Measurements from ENCODE around the gene CA12. TPM values are rescaled to one million over a fixed set of nuclear protein-coding genes. Genes with fewer than 3 reads are reported as not detected.
"Not testable (repeated sequence)": the region's sequence is repeated elsewhere in the genome, so short reads cannot be mapped to it uniquely, and the experiment has no call there.

CA12 gene
- total and polyA plus RNA-seq, 4 donors: 0.07 to 5.1 (median 1.5) TPM

DNA sequence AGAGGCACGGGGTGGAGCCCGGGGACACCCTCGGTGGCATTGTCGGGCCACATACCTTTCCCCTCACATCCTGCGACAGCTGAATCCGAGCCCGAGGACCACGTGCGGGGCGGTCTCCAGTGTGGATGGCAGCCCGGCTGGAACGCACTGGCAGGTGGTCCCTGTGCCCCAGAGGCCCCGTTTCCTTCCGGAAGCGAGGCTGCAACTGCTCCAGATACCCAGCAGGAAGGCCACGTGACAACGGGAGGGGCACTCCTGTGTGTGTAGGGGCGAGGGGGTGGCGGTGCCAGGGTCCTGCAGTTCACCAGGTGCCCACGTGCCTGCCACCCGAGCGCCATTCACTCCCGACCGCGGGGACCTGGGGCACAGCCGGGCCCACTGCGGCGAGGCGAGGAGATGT lies 60.2 kb downstream of the CA12 start (continued):
- TF ChIP-seq, protein P1, sequence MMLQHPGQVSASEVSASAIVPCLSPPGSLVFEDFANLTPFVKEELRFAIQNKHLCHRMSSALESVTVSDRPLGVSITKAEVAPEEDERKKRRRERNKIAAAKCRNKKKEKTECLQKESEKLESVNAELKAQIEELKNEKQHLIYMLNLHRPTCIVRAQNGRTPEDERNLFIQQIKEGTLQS (IDR thresholded peaks at IDR 0.05): no peak
- TF ChIP-seq HNF4G (IDR thresholded peaks at IDR 0.05) (no peak), RAD21 (IDR thresholded peaks at IDR 0.05) (no peak), TAF1 (conservative IDR thresholded peaks at IDR 0.05) (no peak)

DNA sequence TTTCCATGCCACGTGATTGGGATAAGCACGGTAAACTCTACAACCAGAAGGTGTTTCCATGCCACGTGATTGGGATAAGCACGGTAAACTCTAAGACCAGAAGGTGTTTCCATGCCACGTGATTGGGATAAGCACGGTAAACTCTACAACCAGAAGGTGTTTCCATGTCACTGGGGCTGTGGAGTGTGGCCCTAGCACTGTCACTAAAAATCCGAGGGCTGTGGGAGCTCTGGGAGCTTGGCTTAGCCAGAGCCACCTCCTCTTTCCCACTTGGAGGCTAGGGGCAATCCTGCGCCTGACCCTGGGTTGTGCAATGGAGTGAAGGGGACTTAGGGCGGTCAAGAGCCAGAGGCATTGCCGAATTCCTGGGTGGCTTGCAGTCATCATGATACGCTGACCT lies 60.7 kb downstream of the CA12 start:
- 93% methylated on average over 7 of the region's 11 CpGs for WGBS
- H3K4me3 ChIP-seq (ENCODE audit: low read depth in 1 of 3, low read length in 3 of 3); DNase-seq (ENCODE audit: low spot score); H3K9ac ChIP-seq (ENCODE audit: low read depth in 1 of 2, low read length in 2 of 2); H3K27me3 ChIP-seq (ENCODE audit: control insufficient read depth in 4 of 4, insufficient read depth in 4 of 4, low read length in 3 of 4); H3K36me3 ChIP-seq (ENCODE audit: control insufficient read depth in 4 of 4, insufficient read depth in 3 of 4, low read depth in 1 of 4, low read length in 3 of 4); H3K9me3 ChIP-seq (ENCODE audit: control insufficient read depth in 4 of 4, low read length in 3 of 4); H3K27ac ChIP-seq (ENCODE audit: low read depth in 1 of 2, low read length in 2 of 2); H3K4me1 ChIP-seq (ENCODE audit: control insufficient read depth in 4 of 4, insufficient read depth in 4 of 4, low read length in 3 of 4): not testable (repeated sequence)

DNA sequence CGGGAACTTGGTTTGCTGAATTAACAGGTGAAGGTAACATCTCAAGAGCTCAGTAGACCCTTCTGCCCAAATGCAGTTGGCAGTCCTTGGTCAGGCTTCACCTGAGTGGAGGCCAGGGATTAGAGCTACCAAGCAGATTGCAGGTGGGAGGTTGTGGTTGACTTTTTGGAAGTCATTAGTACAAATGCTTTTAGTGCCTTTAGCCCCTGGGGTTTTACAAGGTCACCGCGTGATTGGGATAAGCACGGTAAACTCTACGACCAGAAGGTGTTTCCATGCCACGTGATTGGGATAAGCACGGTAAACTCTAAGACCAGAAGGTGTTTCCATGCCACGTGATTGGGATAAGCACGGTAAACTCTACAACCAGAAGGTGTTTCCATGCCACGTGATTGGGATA lies 61.2 kb downstream of the CA12 start:
- H3K9ac ChIP-seq (ENCODE audit: low read depth in 1 of 2, low read length in 2 of 2); H3K4me1 ChIP-seq (ENCODE audit: control insufficient read depth in 4 of 4, insufficient read depth in 4 of 4, low read length in 3 of 4); H3K27ac ChIP-seq (ENCODE audit: low read depth in 1 of 2, low read length in 2 of 2); H3K4me3 ChIP-seq (ENCODE audit: low read depth in 1 of 3, low read length in 3 of 3); H3K9me3 ChIP-seq (ENCODE audit: control insufficient read depth in 4 of 4, low read length in 3 of 4); DNase-seq (ENCODE audit: low spot score); H3K36me3 ChIP-seq (ENCODE audit: control insufficient read depth in 4 of 4, insufficient read depth in 3 of 4, low read depth in 1 of 4, low read length in 3 of 4); H3K27me3 ChIP-seq (ENCODE audit: control insufficient read depth in 4 of 4, insufficient read depth in 4 of 4, low read length in 3 of 4): not testable (repeated sequence)
- WGBS: 97% methylated on average over 8 of the region's 10 CpGs

DNA sequence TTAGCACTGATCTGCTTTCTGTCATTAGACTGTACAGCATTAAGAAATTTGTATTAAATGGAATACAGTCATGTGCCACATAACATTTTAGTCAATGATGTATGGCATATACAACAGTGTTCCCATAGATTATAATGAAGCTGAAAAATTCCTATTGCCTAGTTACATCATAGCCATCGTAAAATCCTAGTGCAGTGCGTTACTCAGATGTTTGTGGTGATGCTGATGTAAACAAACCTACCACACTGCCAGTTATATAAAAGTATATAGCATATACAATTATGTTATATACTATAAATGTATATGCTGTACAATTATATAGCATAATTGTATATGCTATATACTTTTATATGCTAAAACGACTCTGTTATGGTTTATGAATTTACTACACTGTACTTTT lies 62.6 kb downstream of the CA12 start:
- Histone ChIP-seq H3K4me3 (ENCODE audit: low read depth in 1 of 3, low read length in 3 of 3) (no peak overlapping the region), H3K4me1 (ENCODE audit: control insufficient read depth in 4 of 4, insufficient read depth in 4 of 4, low read length in 3 of 4) (peaks cover 0 to 4% (median 0%) of the 10 kb centered on the region in 4 donors), H3K9ac (ENCODE audit: low read depth in 1 of 2, low read length in 2 of 2) (no peak overlapping the region), H3K27ac (ENCODE audit: low read depth in 1 of 2, low read length in 2 of 2) (no peak overlapping the region), H3K36me3 (ENCODE audit: control insufficient read depth in 4 of 4, insufficient read depth in 3 of 4, low read depth in 1 of 4, low read length in 3 of 4) (no peaks in the 10 kb centered on the region), H3K9me3 (ENCODE audit: control insufficient read depth in 4 of 4, low read length in 3 of 4) (no peaks in the 10 kb centered on the region), H3K27me3 (ENCODE audit: control insufficient read depth in 4 of 4, insufficient read depth in 4 of 4, low read length in 3 of 4) (no peaks in the 10 kb centered on the region)
- WGBS: 88% methylated on average over 3 of the region's 3 CpGs
- TF ChIP-seq HNF4A (conservative IDR thresholded peaks at IDR 0.05) (no peak), GABPA (IDR thresholded peaks at IDR 0.05 in 1 of 2, conservative IDR thresholded peaks at IDR 0.05 in 1 of 2) (no peak), NR2F2 (IDR thresholded peaks at IDR 0.05) (no peak), RAD21 (IDR thresholded peaks at IDR 0.05) (no peak), RXRA (IDR thresholded peaks at IDR 0.05) (no peak), YY1 (IDR thresholded peaks at IDR 0.05) (no peak), FOXA1 (IDR thresholded peaks at IDR 0.05) (no peak), FOXA2 (IDR thresholded peaks at IDR 0.05) (no peak), HNF4G (IDR thresholded peaks at IDR 0.05) (no peak), JUND (IDR thresholded peaks at IDR 0.05) (no peak), SP1 (IDR thresholded peaks at IDR 0.05) (no peak), EGR1 (IDR thresholded peaks at IDR 0.05; ENCODE audit: low read depth in 2 of 2) (no peak), TAF1 (conservative IDR thresholded peaks at IDR 0.05) (no peak)
- TF ChIP-seq, protein P1 (IDR thresholded peaks at IDR 0.05): no peak
- TF ChIP-seq, protein P2, sequence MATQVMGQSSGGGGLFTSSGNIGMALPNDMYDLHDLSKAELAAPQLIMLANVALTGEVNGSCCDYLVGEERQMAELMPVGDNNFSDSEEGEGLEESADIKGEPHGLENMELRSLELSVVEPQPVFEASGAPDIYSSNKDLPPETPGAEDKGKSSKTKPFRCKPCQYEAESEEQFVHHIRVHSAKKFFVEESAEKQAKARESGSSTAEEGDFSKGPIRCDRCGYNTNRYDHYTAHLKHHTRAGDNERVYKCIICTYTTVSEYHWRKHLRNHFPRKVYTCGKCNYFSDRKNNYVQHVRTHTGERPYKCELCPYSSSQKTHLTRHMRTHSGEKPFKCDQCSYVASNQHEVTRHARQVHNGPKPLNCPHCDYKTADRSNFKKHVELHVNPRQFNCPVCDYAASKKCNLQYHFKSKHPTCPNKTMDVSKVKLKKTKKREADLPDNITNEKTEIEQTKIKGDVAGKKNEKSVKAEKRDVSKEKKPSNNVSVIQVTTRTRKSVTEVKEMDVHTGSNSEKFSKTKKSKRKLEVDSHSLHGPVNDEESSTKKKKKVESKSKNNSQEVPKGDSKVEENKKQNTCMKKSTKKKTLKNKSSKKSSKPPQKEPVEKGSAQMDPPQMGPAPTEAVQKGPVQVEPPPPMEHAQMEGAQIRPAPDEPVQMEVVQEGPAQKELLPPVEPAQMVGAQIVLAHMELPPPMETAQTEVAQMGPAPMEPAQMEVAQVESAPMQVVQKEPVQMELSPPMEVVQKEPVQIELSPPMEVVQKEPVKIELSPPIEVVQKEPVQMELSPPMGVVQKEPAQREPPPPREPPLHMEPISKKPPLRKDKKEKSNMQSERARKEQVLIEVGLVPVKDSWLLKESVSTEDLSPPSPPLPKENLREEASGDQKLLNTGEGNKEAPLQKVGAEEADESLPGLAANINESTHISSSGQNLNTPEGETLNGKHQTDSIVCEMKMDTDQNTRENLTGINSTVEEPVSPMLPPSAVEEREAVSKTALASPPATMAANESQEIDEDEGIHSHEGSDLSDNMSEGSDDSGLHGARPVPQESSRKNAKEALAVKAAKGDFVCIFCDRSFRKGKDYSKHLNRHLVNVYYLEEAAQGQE (IDR thresholded peaks at IDR 0.05): no peak
- TF ChIP-seq, protein P3, sequence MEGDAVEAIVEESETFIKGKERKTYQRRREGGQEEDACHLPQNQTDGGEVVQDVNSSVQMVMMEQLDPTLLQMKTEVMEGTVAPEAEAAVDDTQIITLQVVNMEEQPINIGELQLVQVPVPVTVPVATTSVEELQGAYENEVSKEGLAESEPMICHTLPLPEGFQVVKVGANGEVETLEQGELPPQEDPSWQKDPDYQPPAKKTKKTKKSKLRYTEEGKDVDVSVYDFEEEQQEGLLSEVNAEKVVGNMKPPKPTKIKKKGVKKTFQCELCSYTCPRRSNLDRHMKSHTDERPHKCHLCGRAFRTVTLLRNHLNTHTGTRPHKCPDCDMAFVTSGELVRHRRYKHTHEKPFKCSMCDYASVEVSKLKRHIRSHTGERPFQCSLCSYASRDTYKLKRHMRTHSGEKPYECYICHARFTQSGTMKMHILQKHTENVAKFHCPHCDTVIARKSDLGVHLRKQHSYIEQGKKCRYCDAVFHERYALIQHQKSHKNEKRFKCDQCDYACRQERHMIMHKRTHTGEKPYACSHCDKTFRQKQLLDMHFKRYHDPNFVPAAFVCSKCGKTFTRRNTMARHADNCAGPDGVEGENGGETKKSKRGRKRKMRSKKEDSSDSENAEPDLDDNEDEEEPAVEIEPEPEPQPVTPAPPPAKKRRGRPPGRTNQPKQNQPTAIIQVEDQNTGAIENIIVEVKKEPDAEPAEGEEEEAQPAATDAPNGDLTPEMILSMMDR (IDR thresholded peaks at IDR 0.05; ENCODE audit: low read depth, low read length, missing input control): no peak
- TF ChIP-seq, protein P4, sequence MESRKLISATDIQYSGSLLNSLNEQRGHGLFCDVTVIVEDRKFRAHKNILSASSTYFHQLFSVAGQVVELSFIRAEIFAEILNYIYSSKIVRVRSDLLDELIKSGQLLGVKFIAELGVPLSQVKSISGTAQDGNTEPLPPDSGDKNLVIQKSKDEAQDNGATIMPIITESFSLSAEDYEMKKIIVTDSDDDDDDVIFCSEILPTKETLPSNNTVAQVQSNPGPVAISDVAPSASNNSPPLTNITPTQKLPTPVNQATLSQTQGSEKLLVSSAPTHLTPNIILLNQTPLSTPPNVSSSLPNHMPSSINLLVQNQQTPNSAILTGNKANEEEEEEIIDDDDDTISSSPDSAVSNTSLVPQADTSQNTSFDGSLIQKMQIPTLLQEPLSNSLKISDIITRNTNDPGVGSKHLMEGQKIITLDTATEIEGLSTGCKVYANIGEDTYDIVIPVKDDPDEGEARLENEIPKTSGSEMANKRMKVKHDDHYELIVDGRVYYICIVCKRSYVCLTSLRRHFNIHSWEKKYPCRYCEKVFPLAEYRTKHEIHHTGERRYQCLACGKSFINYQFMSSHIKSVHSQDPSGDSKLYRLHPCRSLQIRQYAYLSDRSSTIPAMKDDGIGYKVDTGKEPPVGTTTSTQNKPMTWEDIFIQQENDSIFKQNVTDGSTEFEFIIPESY (IDR thresholded peaks at IDR 0.05): no peak
- TF ChIP-seq, protein P5, sequence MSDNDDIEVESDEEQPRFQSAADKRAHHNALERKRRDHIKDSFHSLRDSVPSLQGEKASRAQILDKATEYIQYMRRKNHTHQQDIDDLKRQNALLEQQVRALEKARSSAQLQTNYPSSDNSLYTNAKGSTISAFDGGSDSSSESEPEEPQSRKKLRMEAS (IDR thresholded peaks at IDR 0.05): no peak
- no peak for DNase-seq (ENCODE audit: low spot score)
